ENCODE results near the gene THOC7.

The THOC7 gene

GRCh38 chr3:63878394-63879060, 14.9 kb upstream of the THOC7 start:
- no peak for TF ChIP-seq CTCF (conservative IDR thresholded peaks at IDR 0.05; ENCODE audit: low read depth, low read length)
- DNase-seq (ENCODE audit: low read depth) = no peak
- no peak overlapping the region for H3K4me3 ChIP-seq (ENCODE audit: low read depth, low read length)

- no peak for TF ChIP-seq CTCF (conservative IDR thresholded peaks at IDR 0.05; ENCODE audit: low read depth, low read length)
- peak; percentile 33 for DNase-seq (ENCODE audit: low read depth)
- H3K4me3 ChIP-seq (ENCODE audit: low read depth, low read length) = no peak overlapping the region
Measured at GRCh38 chr3:63877737-63878393, 14.3 kb upstream of the THOC7 start.

- no peak for DNase-seq (ENCODE audit: low read depth)
- TF ChIP-seq CTCF (conservative IDR thresholded peaks at IDR 0.05; ENCODE audit: low read depth, low read length) = no peak
- no peak overlapping the region for H3K4me3 ChIP-seq (ENCODE audit: low read depth, low read length)
Measured at GRCh38 chr3:63876260-63876659, 12.7 kb upstream of the THOC7 start.

- no peak overlapping the region for H3K4me3 ChIP-seq (ENCODE audit: low read depth, low read length)
- DNase-seq (ENCODE audit: low read depth) = no peak
- no peak for TF ChIP-seq CTCF (conservative IDR thresholded peaks at IDR 0.05; ENCODE audit: low read depth, low read length)
Measured at GRCh38 chr3:63875510-63875909, 11.9 kb upstream of the THOC7 start.

- H3K4me3 ChIP-seq (ENCODE audit: low read depth, low read length) = no peak overlapping the region
- TF ChIP-seq CTCF (conservative IDR thresholded peaks at IDR 0.05; ENCODE audit: low read depth, low read length) = no peak
- DNase-seq (ENCODE audit: low read depth) = no peak
Measured at GRCh38 chr3:63874769-63875168, 11.2 kb upstream of the THOC7 start.

GRCh38 chr3:63872135-63872924, 8.7 kb upstream of the THOC7 start:
- DNase-seq (ENCODE audit: low read depth) = peak; percentile 83
- no peak for TF ChIP-seq CTCF (conservative IDR thresholded peaks at IDR 0.05; ENCODE audit: low read depth, low read length)
- H3K4me3 ChIP-seq (ENCODE audit: low read depth, low read length) = no peak overlapping the region
